PC-3 (cell line): ENCODE data around the gene IRAK1. TPM values are rescaled to one million over a fixed set of nuclear protein-coding genes. Genes with fewer than 3 reads are reported as not detected.

ENCODE experiments used
- ATAC-seq: fragments of 200-7000 bp; cut with Tn5 transposase; 2 replicates; pipeline ENCODE4 v1.9.1; 2020; ENCODE audit warnings: mild to moderate bottlenecking, moderate library complexity
- BruUV-seq: library from RNA; stranded (reverse); fragments of 400-500 nt; replicated peaks from 2 replicates; lab custom pipeline; 2021; lab: Mats Ljungman, UMichigan
- CTCF ChIA-PET: fragments of 300-600 bp; sonication (Branson Sonifier 250); formaldehyde crosslinking; loops from one replicate; lab custom pipeline; 2022; ENCODE audit warnings: antibody characterized with exemption; lab: Charles Lee
- POLR2A ChIA-PET: fragments of 300-600 bp; sonication (Branson Sonifier 250); formaldehyde crosslinking; loops from one replicate; lab custom pipeline; 2022; ENCODE audit warnings: antibody characterized with exemption; ENCODE audit not compliant: unreplicated experiment; lab: Charles Lee
- DNase-seq: peaks from one replicate; pipeline ENCODE4 v3.0.0-alpha.2; 2015
- H2AFZ ChIP-seq: fragments of 300-600 bp; sonication (generic); 2 replicates; pipeline ENCODE4 v1.6.0; 2016; ENCODE audit warnings: antibody characterized with exemption, low read length
- H3F3A ChIP-seq: fragments of 300-600 bp; sonication (generic); one replicate; pipeline ENCODE4 v1.6.0; 2017; ENCODE audit warnings: antibody characterized with exemption, low read length, control low read depth, mild to moderate bottlenecking; ENCODE audit not compliant: unreplicated experiment
- H3K27ac ChIP-seq: fragments of 300-600 bp; sonication (generic); 2 replicates; pipeline ENCODE4 v1.5.1; 2016; ENCODE audit warnings: mild to moderate bottlenecking, low read length
- H3K27me3 ChIP-seq: fragments of 300-600 bp; sonication (generic); 2 replicates; pipeline ENCODE4 v1.6.1; 2016; ENCODE audit warnings: low read length, mixed read lengths
- H3K36me3 ChIP-seq: fragments of 300-600 bp; sonication (generic); 2 replicates; pipeline ENCODE4 v1.6.1; 2016; ENCODE audit warnings: low read depth, mixed run types, low read length, mixed read lengths
- H3K4me1 ChIP-seq: fragments of 300-600 bp; sonication (generic); 2 replicates; pipeline ENCODE4 v1.5.1; 2016; ENCODE audit warnings: low read length; ENCODE audit not compliant: insufficient read depth
- H3K4me2 ChIP-seq: fragments of 300-600 bp; sonication (generic); 2 replicates; pipeline ENCODE4 v1.6.0; 2016; ENCODE audit warnings: low read length
- H3K4me3 ChIP-seq: fragments of 300-600 bp; sonication (generic); 2 replicates; pipeline ENCODE4 v1.5.1; 2016; ENCODE audit warnings: mild to moderate bottlenecking, low read length, mixed read lengths
- H3K79me2 ChIP-seq: fragments of 300-600 bp; sonication (generic); 2 replicates; pipeline ENCODE4 v1.6.1; 2017; ENCODE audit warnings: low read length, mixed read lengths
- H3K9ac ChIP-seq: fragments of 300-600 bp; sonication (generic); 2 replicates; pipeline ENCODE4 v1.6.0; 2016; ENCODE audit warnings: mild to moderate bottlenecking, low read length
- H3K9me2 ChIP-seq: fragments of 300-600 bp; sonication (generic); replicated peaks from 2 replicates; pipeline ENCODE4 v1.6.1; 2016; ENCODE audit warnings: mixed run types, low read length, mixed read lengths
- H3K9me3 ChIP-seq: fragments of 300-600 bp; sonication (generic); 2 replicates; pipeline ENCODE4 v1.6.1; 2016; ENCODE audit warnings: low read length, mixed read lengths
- H4K20me1 ChIP-seq: fragments of 300-600 bp; sonication (generic); 2 replicates; pipeline ENCODE4 v1.6.1; 2016; ENCODE audit warnings: low read length, mixed read lengths
- CTCF ChIP-seq: fragments of 300-600 bp; sonication (generic); conservative IDR thresholded peaks from 2 replicates; pipeline ENCODE4 v1.5.1; 2017; ENCODE audit warnings: antibody characterized with exemption, low read depth, mild to moderate bottlenecking, low read length
- EZH2 ChIP-seq: fragments of 300-600 bp; sonication (generic); IDR thresholded peaks from one replicate; pipeline ENCODE4 v1.6.1; 2017; ENCODE audit warnings: antibody characterized with exemption, mild to moderate bottlenecking, low read length; ENCODE audit not compliant: unreplicated experiment
- EZH2phosphoT487 ChIP-seq: fragments of 300-600 bp; sonication (generic); IDR thresholded peaks from 2 replicates; pipeline ENCODE4 v1.6.1; 2018; ENCODE audit warnings: mild to moderate bottlenecking, antibody characterized with exemption, low read length, borderline replicate concordance
- intact Hi-C: fragments of 100-400 bp; cut with micrococcal nuclease; formaldehyde crosslinking; loops from 2 replicates; pipeline ENCODE4 v1.9.0; 2023
- total RNA-seq: library from RNA; depleted of rRNA; stranded (reverse); fragments of >200 nt; gene quantifications from 2 replicates; pipeline ENCODE4 v1.2.3, GENCODE V29; 2014

Gene IRAK1
- total RNA-seq, 1 experiment from 2014 or later: 366 TPM

GRCh38 chrX:154013001-154013421 is 6.7 kb downstream of the IRAK1 start:
- H3K4me2 ChIP-seq: no peak overlapping the region
- H3K9me3 ChIP-seq: no peaks in the 10 kb centered on the region
- no TSS peak for BruUV-seq
- peaks cover 25% of the 10 kb centered on the region for H3K79me2 ChIP-seq
- H3F3A ChIP-seq: no peaks in the 10 kb centered on the region
- peaks cover 6% of the 10 kb centered on the region; the same call in 1 of the 2 replicates for H3K4me1 ChIP-seq
- ChIA-PET CTCF (no interaction called here), POLR2A (no interaction called here)
- no peaks in the 10 kb centered on the region for H3K27me3 ChIP-seq
- TF ChIP-seq EZH2 (no peak), CTCF (no peak), EZH2phosphoT487 (no peak)
- no peak overlapping the region for H3K9ac ChIP-seq
- H3K36me3 ChIP-seq: peaks cover 41% of the 10 kb centered on the region
- ATAC-seq (no peak), DNase-seq (no peak)
- no peak overlapping the region for H2AFZ ChIP-seq
- H3K9me2 ChIP-seq: no peaks in the 10 kb centered on the region
- 0 out of 2 replicates have a peak, but pooled peaks cover 3% of the 10 kb centered on the region for H4K20me1 ChIP-seq
- intact Hi-C loops: no loop called here
- no peak overlapping the region for H3K4me3 ChIP-seq
- H3K27ac ChIP-seq: no peak overlapping the region

GRCh38 chrX:154012336-154012991 is 7.2 kb downstream of the IRAK1 start:
- CTCF ChIA-PET: no interaction called here
- no TSS peak for BruUV-seq

More at GRCh38 chrX:154012336-154012991, 7.2 kb downstream of the IRAK1 start:
- Histone ChIP-seq H3K79me2 (peaks cover 20% of the 10 kb centered on the region), H3K4me3 (no peak overlapping the region), H3K4me2 (no peak overlapping the region), H4K20me1 (0 out of 2 replicates have a peak, but pooled peaks cover 3% of the 10 kb centered on the region), H3K4me1 (0 out of 2 replicates have a peak, but pooled peaks cover 3% of the 10 kb centered on the region), H3K9me3 (no peaks in the 10 kb centered on the region), H3K9me2 (no peaks in the 10 kb centered on the region), H2AFZ (no peak overlapping the region), H3K27ac (no peak overlapping the region), H3F3A (no peaks in the 10 kb centered on the region), H3K36me3 (peaks cover 41% of the 10 kb centered on the region), H3K27me3 (no peaks in the 10 kb centered on the region), H3K9ac (no peak overlapping the region)
- DNase-seq (no peak), ATAC-seq (no peak)
- POLR2A ChIA-PET: no interaction called here
- TF ChIP-seq CTCF (no peak), EZH2phosphoT487 (no peak), EZH2 (no peak)
- intact Hi-C loops: no loop called here
